ENCODE data around the gene DGKD. TPM values are rescaled to one million over a fixed set of nuclear protein-coding genes. Genes with fewer than 3 reads are reported as not detected.

The DGKD gene
- total and polyA plus RNA-seq, 9 of the 15 experiments (the other 6 are each of a cell fraction or from before 2014, with no cell fraction given), result 0.52 to 29.5 (median 10.6) TPM

DNA sequence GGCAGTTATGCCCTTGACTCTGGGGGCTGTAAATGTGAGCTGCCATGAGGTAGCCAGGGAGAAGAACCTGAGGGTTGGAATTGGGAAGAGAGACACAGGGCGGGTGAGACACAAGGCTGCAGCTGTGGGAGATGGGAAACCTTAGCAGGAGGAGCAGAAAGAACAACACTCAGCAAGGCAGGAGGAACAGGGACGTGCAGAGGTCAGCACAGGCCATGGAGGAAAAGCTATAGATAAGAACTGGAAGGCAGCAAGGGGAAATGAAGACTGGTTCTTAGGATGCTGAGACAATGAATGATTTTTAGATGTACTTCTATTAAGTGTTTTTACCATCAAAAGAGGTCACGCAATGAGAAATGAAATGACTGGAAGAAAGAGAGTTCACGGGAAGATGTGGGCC lies 132.1 kb downstream of the DGKD start (continued):
- no peak for TF ChIP-seq ZNF318 (IDR thresholded peaks at IDR 0.05; ENCODE audit: borderline replicate concordance in 1 of 2, low read depth in 1 of 2)
- no peak for TF ChIP-seq ZFP91 (CRISPR knock-in tag; IDR thresholded peaks at IDR 0.05)
